Smooth muscle cell (in vitro differentiated cells): Measurements from ENCODE around the gene BRICD5. TPM values are rescaled to one million over a fixed set of nuclear protein-coding genes. Genes with fewer than 3 reads are reported as not detected.

ENCODE experiments used
- DNase-seq: peaks from one replicate; lab custom pipeline; 2025; ENCODE audit not compliant: unreplicated experiment; lab: John Stamatoyannopoulos, UW
- H2AFZ ChIP-seq: fragments of 200-600 bp; sonication (generic); 2 replicates; pipeline ENCODE4 v1.6.0; 2016; ENCODE audit warnings: antibody characterized with exemption, low read depth, mild to moderate bottlenecking
- H3F3A ChIP-seq: fragments of 200-600 bp; sonication (generic); 2 replicates; pipeline ENCODE4 v1.6.0; 2017; ENCODE audit warnings: antibody characterized with exemption, low read depth
- H3K27ac ChIP-seq: fragments of 200-600 bp; sonication (generic); 2 replicates; pipeline ENCODE4 v1.5.1; 2016; ENCODE audit warnings: low read depth, mild to moderate bottlenecking
- H3K27me3 ChIP-seq: fragments of 200-600 bp; sonication (generic); 2 replicates; pipeline ENCODE4 v1.6.1; 2016; ENCODE audit warnings: low read depth, mild to moderate bottlenecking
- H3K36me3 ChIP-seq: fragments of 200-600 bp; sonication (generic); 2 replicates; pipeline ENCODE4 v1.5.1; 2016; ENCODE audit warnings: low read depth
- H3K4me1 ChIP-seq: fragments of 200-600 bp; sonication (generic); 2 replicates; pipeline ENCODE4 v1.5.1; 2016; ENCODE audit warnings: low read depth
- H3K4me2 ChIP-seq: fragments of 200-600 bp; sonication (generic); 2 replicates; pipeline ENCODE4 v1.6.0; 2016; ENCODE audit warnings: mild to moderate bottlenecking
- H3K4me3 ChIP-seq: fragments of 200-600 bp; sonication (generic); 2 replicates; pipeline ENCODE4 v1.5.1; 2016; ENCODE audit warnings: mild to moderate bottlenecking
- H3K79me2 ChIP-seq: fragments of 200-600 bp; sonication (generic); 2 replicates; pipeline ENCODE4 v1.6.0; 2016; ENCODE audit warnings: low read depth, mild to moderate bottlenecking
- H3K9ac ChIP-seq: fragments of 200-600 bp; sonication (generic); 2 replicates; pipeline ENCODE4 v1.6.0; 2016; ENCODE audit warnings: low read depth
- H3K9me3 ChIP-seq: fragments of 200-600 bp; sonication (generic); replicated peaks from 2 replicates; pipeline ENCODE4 v1.5.1; 2016; ENCODE audit warnings: low read depth
- H4K20me1 ChIP-seq: fragments of 200-600 bp; sonication (generic); 2 replicates; pipeline ENCODE4 v1.6.0; 2016; ENCODE audit warnings: low read depth
- CTCF ChIP-seq: fragments of 200-600 bp; sonication (generic); IDR thresholded peaks from 2 replicates; pipeline ENCODE4 v1.5.1; 2017; ENCODE audit warnings: borderline replicate concordance, mild to moderate bottlenecking, antibody characterized with exemption; ENCODE audit not compliant: insufficient read depth, poor library complexity, severe bottlenecking
- WGBS: methylation state at CpG from one replicate; pipeline ENCODE4 v1.1.7; 2016; ENCODE audit warnings: low lambda C conversion rate; 5-methylcytosine and 5-hydroxymethylcytosine counted together
- polyA plus RNA-seq: library from polyadenylated mRNA; unstranded; fragments of >200 nt; fragmentation: Nextera tagmentation; extraction: Ambion mirVana; gene quantifications from 2 replicates; pipeline ENCODE4 v1.2.1, GENCODE V29; 2016
- total RNA-seq: library from RNA; depleted of rRNA; stranded (reverse); fragments of >200 nt; gene quantifications from 2 replicates; pipeline ENCODE4 v1.2.3, GENCODE V29; 2014

BRICD5 gene
- total and polyA plus RNA-seq, 2 experiments from 2014 or later, result 2.0 to 4.7 TPM

DNA sequence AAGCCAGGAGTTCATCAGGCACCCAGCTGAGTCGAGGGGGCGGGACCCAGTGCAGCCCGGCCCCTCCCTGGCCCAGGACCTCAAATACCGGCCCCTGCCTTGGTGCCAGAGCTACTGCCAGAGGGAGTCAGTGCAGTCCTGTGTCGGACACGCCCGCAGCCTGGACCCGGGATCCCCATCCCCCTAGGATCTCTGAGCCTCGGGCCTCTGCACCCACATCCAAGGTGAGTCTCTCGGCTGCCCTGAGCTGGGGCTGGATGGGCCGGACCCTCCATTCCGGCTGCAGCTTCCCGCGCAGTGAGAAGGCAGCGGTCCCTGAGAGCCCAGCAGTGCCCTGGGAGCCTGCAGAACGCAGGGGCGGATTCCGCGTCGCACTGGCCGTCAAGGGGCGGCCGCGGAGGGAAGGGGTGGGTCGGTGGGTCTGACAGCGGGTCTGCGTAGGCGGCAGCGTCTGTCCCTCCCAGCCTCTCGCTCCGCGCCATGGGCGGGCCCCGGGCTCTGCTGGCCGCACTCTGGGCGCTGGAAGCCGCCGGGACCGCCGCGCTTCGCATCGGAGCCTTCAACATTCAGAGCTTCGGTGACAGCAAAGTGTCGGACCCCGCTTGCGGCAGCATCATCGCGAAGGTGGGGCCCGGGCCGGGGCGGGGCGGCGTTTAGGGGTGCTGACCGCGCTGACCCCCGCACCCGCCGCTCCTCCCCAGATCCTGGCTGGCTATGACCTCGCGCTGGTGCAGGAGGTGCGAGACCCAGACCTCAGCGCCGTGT, 25.9 kb upstream of the BRICD5 start, which contains the start of gene DNASE1L2:
TSS of gene DNASE1L2 (plus strand) at position 108 of the 765 bp plus-strand sequence. CDS start at position 481, 373 bp downstream.
- no peak for TF ChIP-seq CTCF
- H3K4me3 ChIP-seq, result peak within 1 kb of the TSS; percentile 42
- 9% methylated on average over 53 of the region's 64 CpGs for WGBS
- no peaks in the 10 kb centered on the region for H3K36me3 ChIP-seq
- no peak for DNase-seq
- H3K4me1 ChIP-seq, result peaks cover 17% of the 10 kb centered on the region
- H3K27ac ChIP-seq, result no peak within 1 kb of the TSS
- H3K27me3 ChIP-seq, result peaks cover 23% of the 10 kb centered on the region
- H3K9ac ChIP-seq, result no peak within 1 kb of the TSS
- H3K4me2 ChIP-seq, result peak within 1 kb of the TSS; percentile 93
- peaks cover 41% of the 10 kb centered on the region for H4K20me1 ChIP-seq
- no peaks in the 10 kb centered on the region for H3K79me2 ChIP-seq
- H2AFZ ChIP-seq, result no peak within 1 kb of the TSS
- H3K9me3 ChIP-seq, result no peaks in the 10 kb centered on the region
- H3F3A ChIP-seq, result peaks cover 7% of the 10 kb centered on the region

DNA sequence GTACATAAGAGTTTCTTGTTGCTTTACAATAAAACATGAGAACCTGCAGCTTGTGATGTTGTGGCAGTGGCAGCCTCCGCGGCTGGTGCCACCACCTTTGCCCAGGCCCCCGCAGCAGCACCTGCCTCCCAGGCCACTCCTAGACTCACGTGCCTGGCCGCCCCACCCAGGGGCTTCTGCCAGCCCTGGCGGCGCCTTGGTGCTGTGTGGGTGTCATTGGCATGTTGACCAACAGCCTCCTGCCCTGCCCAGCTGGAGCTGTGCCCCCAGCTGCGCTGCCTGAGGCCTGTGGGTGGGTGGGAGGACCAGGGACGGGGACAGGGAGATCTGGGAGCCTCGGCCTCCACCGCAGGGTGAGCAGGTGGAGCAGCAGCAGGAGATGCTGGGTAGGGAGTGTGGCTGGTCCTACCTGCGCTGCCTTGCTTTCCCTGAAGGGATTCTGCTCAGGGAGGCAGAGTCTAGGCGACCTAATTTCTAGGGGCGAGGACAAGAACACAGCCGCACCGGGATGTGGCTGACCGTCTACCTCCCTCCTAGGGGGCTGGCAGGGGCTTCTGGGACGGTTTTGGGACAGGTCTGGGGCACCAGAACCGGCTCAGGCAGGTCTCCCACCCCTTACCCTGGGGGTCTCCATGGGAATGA, 25.2 kb upstream of the BRICD5 start:
- Histone ChIP-seq H3K4me1 (peaks cover 17% of the 10 kb centered on the region), H3K36me3 (no peaks in the 10 kb centered on the region), H3K27ac (no peak overlapping the region), H3K9ac (no peak overlapping the region), H3K4me3 (no peak overlapping the region), H3K9me3 (no peaks in the 10 kb centered on the region), H3K79me2 (no peaks in the 10 kb centered on the region), H4K20me1 (peaks cover 48% of the 10 kb centered on the region), H2AFZ (no peak overlapping the region), H3F3A (peaks cover 7% of the 10 kb centered on the region), H3K27me3 (peaks cover 23% of the 10 kb centered on the region), H3K4me2 (peak overlapping the region; percentile 93)
- TF ChIP-seq CTCF, result no peak
- no peak for DNase-seq
- WGBS, result 83% methylated on average over 19 of the region's 19 CpGs

- peaks cover 17% of the 10 kb centered on the region for H3K4me1 ChIP-seq
- no peak overlapping the region for H3K27ac ChIP-seq
- WGBS, result 98% methylated on average over 28 of the region's 28 CpGs
- H3K27me3 ChIP-seq, result peaks cover 23% of the 10 kb centered on the region
- peaks cover 53% of the 10 kb centered on the region for H4K20me1 ChIP-seq
- no peak overlapping the region for H2AFZ ChIP-seq
- no peak for DNase-seq
- peaks cover 7% of the 10 kb centered on the region for H3F3A ChIP-seq
- H3K9ac ChIP-seq, result no peak overlapping the region
- no peak overlapping the region for H3K4me3 ChIP-seq
- H3K36me3 ChIP-seq, result no peaks in the 10 kb centered on the region
- TF ChIP-seq CTCF, result no peak
- H3K4me2 ChIP-seq, result no peak overlapping the region
- no peaks in the 10 kb centered on the region for H3K9me3 ChIP-seq
- H3K79me2 ChIP-seq, result no peaks in the 10 kb centered on the region
Observed at GRCh38 chr16:2235234-2235651, 24.6 kb upstream of the BRICD5 start.
